Lung (tissue), 12 donors: Measurements from ENCODE around the gene RHBDD3. TPM values are rescaled to one million over a fixed set of nuclear protein-coding genes. Genes with fewer than 3 reads are reported as not detected.

Source experiments
- ATAC-seq: fragments of 200-7000 bp; cut with Tn5 transposase; one replicate; pipeline ENCODE4 v1.9.1; 2020; ENCODE audit warnings: moderate number of reproducible peaks; ENCODE audit not compliant: insufficient read depth, low FRiP score
- DNase-seq, 3 donors: peaks; one replicate each; pipeline ENCODE4 v3.0.0-alpha.2; 2013 to 2017
- H3K27ac ChIP-seq, 2 donors: one replicate each; pipeline ENCODE4 v1.5.1; 2013; ENCODE audit warnings: mild to moderate bottlenecking in 2 of 2, moderate library complexity in 2 of 2, control low read depth in 1 of 2, inconsistent platforms in 1 of 2, low read depth in 1 of 2, low read length in 1 of 2
- H3K27me3 ChIP-seq, 3 donors: one replicate each; pipeline ENCODE4 v1.5.1; 2013; ENCODE audit warnings: low read length in 2 of 3; ENCODE audit not compliant: control insufficient read depth in 3 of 3, insufficient read depth in 3 of 3
- H3K36me3 ChIP-seq, 4 donors: one replicate each; pipeline ENCODE4 v1.5.1; 2013; ENCODE audit warnings: low read length in 4 of 4, mild to moderate bottlenecking in 1 of 4, moderate library complexity in 1 of 4; ENCODE audit not compliant: control insufficient read depth in 4 of 4, insufficient read depth in 4 of 4
- H3K4me1 ChIP-seq, 5 donors: one replicate each; pipeline ENCODE4 v1.5.1; 2013; ENCODE audit warnings: low read length in 5 of 5, mild to moderate bottlenecking in 2 of 5, moderate library complexity in 1 of 5; ENCODE audit not compliant: control insufficient read depth in 5 of 5, insufficient read depth in 5 of 5
- H3K4me3 ChIP-seq: one replicate; pipeline ENCODE4 v1.5.1; 2013; ENCODE audit warnings: mild to moderate bottlenecking, control low read depth, moderate library complexity
- H3K9ac ChIP-seq, 2 donors: one replicate each; pipeline ENCODE4 v1.5.1; 2013; ENCODE audit warnings: low read length in 2 of 2, control low read depth in 1 of 2; ENCODE audit not compliant: insufficient read depth in 1 of 2
- H3K9me3 ChIP-seq, 4 donors: one replicate each; pipeline ENCODE4 v1.5.1; 2013; ENCODE audit warnings: low read length in 3 of 4, mild to moderate bottlenecking in 1 of 4, moderate library complexity in 1 of 4; ENCODE audit not compliant: control insufficient read depth in 4 of 4, insufficient read depth in 3 of 4
- CTCF ChIP-seq: IDR thresholded peaks from 2 replicates; pipeline ENCODE4 v1.5.1; 2012; ENCODE audit warnings: mild to moderate bottlenecking; ENCODE audit errors: control extremely low read depth, extremely low read depth
- WGBS, 2 donors: extraction: QIAGEN DNeasy Blood & Tissue Kit; methylation state at CpG; one replicate each; pipeline ENCODE4 v1.1.7; 2013; 5-methylcytosine and 5-hydroxymethylcytosine counted together
- polyA plus RNA-seq, 2 donors: library from polyadenylated mRNA; stranded (reverse); fragments of 200-250 nt; gene quantifications; one replicate each; pipeline ENCODE4 v1.2.1, GENCODE V29; 2013
- total RNA-seq, 2 donors: library from RNA; depleted of rRNA in 1 of 2; stranded (reverse); fragments of >200 nt in 1 of 2; gene quantifications; one replicate each; pipeline ENCODE4 v1.2.1, GENCODE V29; 2014 to 2021
- donor health status: control.
- donor health status: control.
- donor health status: Bipolar disorder and iron deficiency.
- donor health status: healthy.
- donor health status: DM: yes; HTN: yes; CAD: no.

The RHBDD3 gene
- total and polyA plus RNA-seq, 4 donors, result 14.2 to 38.2 (median 32.8) TPM

GRCh38 chr22:29275167-29275566 is 7.4 kb upstream of the RHBDD3 start:
- 70 to 78% methylated on average over 3 of the region's 3 CpGs for WGBS, 2 donors
- Histone ChIP-seq H3K36me3 (peaks cover 26 to 68% (median 53%) of the 10 kb centered on the region in 4 donors), H3K27me3 (no peaks in the 10 kb centered on the region), H3K4me1 (peaks cover 1 to 24% (median 18%) of the 10 kb centered on the region in 5 donors), H3K27ac (no peak overlapping the region), H3K9me3 (no peaks in the 10 kb centered on the region), H3K4me3 (no peak overlapping the region), H3K9ac (no peak overlapping the region)
- ATAC-seq, result no peak
- TF ChIP-seq CTCF, result no peak
- DNase-seq, result no peak

GRCh38 chr22:29272624-29273023 is 4.8 kb upstream of the RHBDD3 start:
- no peak for DNase-seq
- no peak overlapping the region for H3K9ac ChIP-seq
- H3K27me3 ChIP-seq, result no peaks in the 10 kb centered on the region
- TF ChIP-seq CTCF, result no peak
- ATAC-seq, result no peak
- no peak overlapping the region for H3K27ac ChIP-seq
- peaks cover 1 to 36% (median 24%) of the 10 kb centered on the region in 5 donors for H3K4me1 ChIP-seq
- H3K36me3 ChIP-seq, result peaks cover 15 to 56% (median 39%) of the 10 kb centered on the region in 4 donors
- 79 to 84% methylated on average over 2 of the region's 2 CpGs for WGBS, 2 donors
- H3K9me3 ChIP-seq, result no peaks in the 10 kb centered on the region
- H3K4me3 ChIP-seq, result no peak overlapping the region

GRCh38 chr22:29270475-29271271 is 2.9 kb upstream of the RHBDD3 start:
- peaks cover 12 to 51% (median 24%) of the 10 kb centered on the region in 5 donors for H3K4me1 ChIP-seq
- peak overlapping the region in 1 of 2 donors; percentile 83 for H3K9ac ChIP-seq
- no peak overlapping the region for H3K4me3 ChIP-seq
- ATAC-seq (no peak), DNase-seq (no peak)
- WGBS, 2 donors, result 13 to 29% methylated on average over 9 of the region's 9 CpGs
- no peaks in the 10 kb centered on the region for H3K9me3 ChIP-seq
- no peak overlapping the region for H3K27ac ChIP-seq
- H3K36me3 ChIP-seq, result peaks cover 7 to 37% (median 28%) of the 10 kb centered on the region in 4 donors
- no peaks in the 10 kb centered on the region for H3K27me3 ChIP-seq
- TF ChIP-seq CTCF, result no peak
